CD14-positive monocyte (primary cell): ENCODE measurements around the gene PSMA6. TPM values are rescaled to one million over a fixed set of nuclear protein-coding genes. Genes with fewer than 3 reads are reported as not detected.

Experiments used
- DNase-seq, 3 donors: peaks; one replicate each; pipeline ENCODE4 v3.0.0-alpha.2; 2011 to 2022
- H2AFZ ChIP-seq: 2 replicates; pipeline ENCODE4 v1.6.0; 2012; ENCODE audit warnings: mild to moderate bottlenecking, low read depth, low read length, inconsistent platforms; ENCODE audit not compliant: insufficient read depth, poor library complexity, severe bottlenecking
- H3K27ac ChIP-seq, 2 donors: 1 replicate in 1 of 2; 2 replicates in 1 of 2; pipeline ENCODE4 v1.5.1; 2012 to 2013; ENCODE audit warnings: low read length in 2 of 2, control low read depth in 1 of 2, inconsistent platforms in 1 of 2, low read depth in 1 of 2, mild to moderate bottlenecking in 1 of 2
- H3K27me3 ChIP-seq, 2 donors: one replicate each; pipeline versions ENCODE4 v1.6.0 to v1.6.1; 2011 to 2013; ENCODE audit warnings: low read length in 2 of 2; ENCODE audit not compliant: control insufficient read depth in 2 of 2, insufficient read depth in 2 of 2
- H3K36me3 ChIP-seq, 2 donors: replicated peaks in 1 of 2; 1 replicate in 1 of 2; 2 replicates in 1 of 2; pipeline versions ENCODE4 v1.5.1 to v1.6.1; 2012 to 2013; ENCODE audit warnings: low read length in 2 of 2, control low read depth in 1 of 2, inconsistent platforms in 1 of 2, mild to moderate bottlenecking in 1 of 2; ENCODE audit not compliant: insufficient read depth in 2 of 2, control insufficient read depth in 1 of 2
- H3K4me1 ChIP-seq, 2 donors: 1 replicate in 1 of 2; 2 replicates in 1 of 2; pipeline versions ENCODE4 v1.5.1 to v1.6.1; 2012 to 2013; ENCODE audit warnings: low read length in 2 of 2, control low read depth in 1 of 2, inconsistent platforms in 1 of 2, mild to moderate bottlenecking in 1 of 2, moderate library complexity in 1 of 2; ENCODE audit not compliant: insufficient read depth in 2 of 2, control insufficient read depth in 1 of 2
- H3K4me2 ChIP-seq: replicated peaks from 2 replicates; pipeline ENCODE3; 2012; ENCODE audit warnings: low read length, moderate library complexity, mild to moderate bottlenecking; ENCODE audit not compliant: poor library complexity, severe bottlenecking; ENCODE audit errors: extremely low read depth
- H3K4me3 ChIP-seq, 3 experiments: fragments of 200-600 bp in 1 of 3; sonication (generic) in 1 of 3; replicated peaks in 1 of 3; 1 replicate in 2 of 3; 2 replicates in 1 of 3; pipeline ENCODE4 v1.5.1; 2011 to 2013; ENCODE audit warnings: low read length in 3 of 3, mild to moderate bottlenecking in 3 of 3, control low read depth in 2 of 3, low read depth in 2 of 3, inconsistent platforms in 1 of 3, moderate library complexity in 1 of 3
- H3K79me2 ChIP-seq: 2 replicates; pipeline ENCODE4 v1.6.0; 2012; ENCODE audit warnings: mild to moderate bottlenecking, control low read depth, inconsistent platforms, low read length, moderate library complexity; ENCODE audit not compliant: insufficient read depth
- H3K9ac ChIP-seq: 2 replicates; pipeline ENCODE4 v1.6.0; 2017; ENCODE audit warnings: low read length, mild to moderate bottlenecking; ENCODE audit not compliant: insufficient read depth, poor library complexity, severe bottlenecking
- H3K9me3 ChIP-seq, 2 donors: replicated peaks in 1 of 2; 1 replicate in 1 of 2; 2 replicates in 1 of 2; pipeline versions ENCODE4 v1.5.1 to v1.6.1; 2012 to 2013; ENCODE audit warnings: low read length in 2 of 2, control low read depth in 1 of 2; ENCODE audit not compliant: control insufficient read depth in 1 of 2, insufficient read depth in 1 of 2
- H4K20me1 ChIP-seq: 2 replicates; pipeline ENCODE4 v1.6.0; 2012; ENCODE audit warnings: mild to moderate bottlenecking, low read length, control low read depth, moderate library complexity; ENCODE audit not compliant: insufficient read depth
- H3K27ac Mint-ChIP-seq, 7 donors: one replicate each; pipeline ENCODE4 v1.8.0; 2020; ENCODE audit warnings: mild to moderate bottlenecking in 7 of 7, mixed read lengths in 7 of 7, moderate library complexity in 6 of 7, inconsistent platforms in 2 of 7
- H3K27me3 Mint-ChIP-seq, 3 donors: one replicate each; pipeline ENCODE4 v1.8.0; 2021 to 2022; ENCODE audit warnings: low read depth in 3 of 3, mild to moderate bottlenecking in 3 of 3, mixed read lengths in 3 of 3, moderate library complexity in 3 of 3, inconsistent platforms in 1 of 3
- H3K36me3 Mint-ChIP-seq, 2 donors: one replicate each; pipeline ENCODE4 v1.8.0; 2020; ENCODE audit warnings: mixed read lengths in 2 of 2, inconsistent platforms in 1 of 2, mild to moderate bottlenecking in 1 of 2
- H3K4me1 Mint-ChIP-seq: one replicate; pipeline ENCODE4 v1.8.0; 2020; ENCODE audit warnings: mild to moderate bottlenecking, mixed read lengths
- H3K4me3 Mint-ChIP-seq, 2 donors: one replicate each; pipeline ENCODE4 v1.8.0; 2020; ENCODE audit warnings: mild to moderate bottlenecking in 2 of 2, mixed read lengths in 2 of 2, moderate library complexity in 1 of 2
- H3K9me3 Mint-ChIP-seq, 7 donors: one replicate each; pipeline ENCODE4 v1.8.0; 2020 to 2022; ENCODE audit warnings: mixed read lengths in 7 of 7, mild to moderate bottlenecking in 6 of 7, moderate library complexity in 6 of 7, inconsistent platforms in 2 of 7
- CTCF ChIP-seq: fragments of 200-600 bp; IDR thresholded peaks from one replicate; pipeline ENCODE4 v1.8.0; 2022; ENCODE audit warnings: antibody characterized with exemption, mild to moderate bottlenecking
- WGBS: methylation state at CpG from one replicate; pipeline ENCODE4 v1.1.5; 2013; ENCODE audit warnings: missing lambda C conversion rate; ENCODE audit not compliant: insufficient coverage; 5-methylcytosine and 5-hydroxymethylcytosine counted together
- intact Hi-C, 2 donors: fragments of 100-400 bp; cut with micrococcal nuclease; formaldehyde crosslinking; loops; one replicate each; pipeline versions ENCODE4 v1.15.0 to v1.15.1; 2023
- polyA plus RNA-seq, 3 donors: library from polyadenylated mRNA; depleted of rRNA in 1 of 3; unstranded in 2 of 3; stranded (reverse) in 1 of 3; fragments of 300-500 nt in 2 of 3; fragments of >200 nt in 1 of 3; fragmentation: Illumina TruSeq in 2 of 3; gene quantifications; 1 replicate in 2 of 3; 2 replicates in 1 of 3; pipeline ENCODE4 v1.2.3, GENCODE V29; 2012 to 2021

The PSMA6 gene
- polyA plus RNA-seq, 3 donors = 144 to 572 (median 480) TPM

- peak; percentile 13 to 34 (median 33) for DNase-seq
- whole genome bisulfite sequencing = 100% methylated on average over 2 of the region's 2 CpGs
Observed at GRCh38 chr14:35261774-35262173, 30.4 kb upstream of the PSMA6 start.

GRCh38 chr14:35262436-35262835 lies 29.7 kb upstream of the PSMA6 start:
- no peaks in the 10 kb centered on the region for H3K9me3 ChIP-seq
- peaks cover 0 to 23% of the 10 kb centered on the region in 2 donors for H3K36me3 ChIP-seq
- no peak overlapping the region for H3K4me3 ChIP-seq
- Mint-ChIP-seq H3K4me3 (no peak overlapping the region), H3K36me3 (peaks cover 14 to 32% of the 10 kb centered on the region in 2 donors), H3K27me3 (no peaks in the 10 kb centered on the region), H3K9me3 (peaks cover 0 to 5% (median 3%) of the 10 kb centered on the region in 7 donors), H3K4me1 (peaks cover 2% of the 10 kb centered on the region), H3K27ac (peak overlapping the region in 1 of 7 donors; percentile 52)
- 60% methylated on average over 2 of the region's 3 CpGs for WGBS
- H3K27me3 ChIP-seq = no peaks in the 10 kb centered on the region
- no peaks in the 10 kb centered on the region for H3K79me2 ChIP-seq
- intact Hi-C loops = no loop called here
- H3K4me1 ChIP-seq = no peaks in the 10 kb centered on the region
- no peak overlapping the region for H2AFZ ChIP-seq
- TF ChIP-seq CTCF = no peak
- H3K27ac ChIP-seq = no peak overlapping the region
- no peaks in the 10 kb centered on the region for H4K20me1 ChIP-seq
- no peak overlapping the region for H3K4me2 ChIP-seq
- H3K9ac ChIP-seq = no peak overlapping the region
- DNase-seq = no peak

More at GRCh38 chr14:35261774-35262173, 30.4 kb upstream of the PSMA6 start:
- no peak overlapping the region for H3K4me3 ChIP-seq
- TF ChIP-seq CTCF = peak; percentile 39
- H3K27me3 ChIP-seq = no peaks in the 10 kb centered on the region
- H3K4me2 ChIP-seq = no peak overlapping the region
- no peaks in the 10 kb centered on the region for H3K27me3 Mint-ChIP-seq
- H3K9me3 ChIP-seq = no peaks in the 10 kb centered on the region
- H3K4me1 ChIP-seq = no peaks in the 10 kb centered on the region
- H3K4me1 Mint-ChIP-seq = peaks cover 2% of the 10 kb centered on the region
- peaks cover 0 to 5% (median 3%) of the 10 kb centered on the region in 7 donors for H3K9me3 Mint-ChIP-seq
- H4K20me1 ChIP-seq = no peaks in the 10 kb centered on the region
- no peak overlapping the region for H3K9ac ChIP-seq
- no peak overlapping the region for H3K4me3 Mint-ChIP-seq
- peaks cover 11 to 28% of the 10 kb centered on the region in 2 donors for H3K36me3 Mint-ChIP-seq
- H3K36me3 ChIP-seq = peaks cover 0 to 16% of the 10 kb centered on the region in 2 donors
- peak overlapping the region in 1 of 7 donors; percentile 18 for H3K27ac Mint-ChIP-seq
- no peak overlapping the region for H2AFZ ChIP-seq
- H3K27ac ChIP-seq = no peak overlapping the region
- H3K79me2 ChIP-seq = no peaks in the 10 kb centered on the region
- intact Hi-C loops = no loop called here
